ENCODE data around the gene NOB1.

The NOB1 gene

DNA sequence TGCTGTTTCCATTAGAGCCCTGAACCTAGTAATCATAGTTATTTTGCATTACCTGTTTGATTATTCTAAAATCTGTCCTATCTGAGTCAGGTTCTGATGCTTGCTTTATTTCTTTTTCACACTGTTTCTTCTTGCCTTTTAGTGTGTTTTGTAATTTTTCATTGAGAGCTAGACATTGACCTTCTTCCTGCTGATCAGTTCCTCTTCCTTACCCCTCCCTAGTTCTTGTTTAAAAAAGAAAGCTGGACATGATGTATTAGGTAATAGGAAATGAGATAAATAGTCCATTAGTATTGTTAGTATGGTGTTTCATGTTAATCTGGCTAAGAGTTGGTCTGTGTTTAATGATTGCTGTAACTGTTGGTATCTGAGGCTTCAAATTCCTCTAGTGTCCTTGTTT, 20.8 kb upstream of the NOB1 start:
- no peak overlapping the region for H3K14ac ChIP-seq (ENCODE audit: low read length)

GRCh38 chr16:69773260-69773947, 18.7 kb upstream of the NOB1 start:
- Histone ChIP-seq H2BK5ac (ENCODE audit: low read depth, low read length, poor library complexity) (no peak overlapping the region), H3K4me3 (ENCODE audit: low read depth, low read length) (no peak overlapping the region), H4K91ac (ENCODE audit: low read depth, low read length) (no peak overlapping the region), H3K36me3 (ENCODE audit: control insufficient read depth in 1 of 2, insufficient read depth in 2 of 2, low read length in 2 of 2) (no peaks in the 10 kb centered on the region), H3K27me3 (ENCODE audit: insufficient read depth, low read length) (no peaks in the 10 kb centered on the region), H2BK120ac (ENCODE audit: insufficient read depth, low read length, poor library complexity) (no peak overlapping the region), H2AFZ (ENCODE audit: insufficient read depth, low read length, poor library complexity) (no peak overlapping the region), H3K4ac (ENCODE audit: low read depth, low read length) (no peak overlapping the region), H4K12ac (ENCODE audit: low read depth, low read length) (no peak overlapping the region), H3K79me1 (ENCODE audit: low read length) (no peaks in the 10 kb centered on the region), H2AK5ac (ENCODE audit: low read length) (no peak overlapping the region), H3K9ac (ENCODE audit: low read length) (no peak overlapping the region), H3K79me2 (ENCODE audit: control insufficient read depth, insufficient read depth, low read length, poor library complexity) (no peaks in the 10 kb centered on the region), H3K4me2 (ENCODE audit: low read length) (no peak overlapping the region), H3K27ac (ENCODE audit: low read depth, low read length) (no peak overlapping the region), H3K23ac (ENCODE audit: low read length) (no peak overlapping the region), H3K18ac (ENCODE audit: low read length) (no peak overlapping the region), H4K8ac (ENCODE audit: low read depth, low read length) (no peak overlapping the region), H3K9me3 (ENCODE audit: insufficient read depth, low read depth, low read length) (no peaks in the 10 kb centered on the region), H2BK12ac (ENCODE audit: low read length) (no peak overlapping the region), H3K4me1 (ENCODE audit: control insufficient read depth in 1 of 2, insufficient read depth in 2 of 2, low read length in 2 of 2) (no peaks in the 10 kb centered on the region), H3K14ac (ENCODE audit: low read length) (no peak overlapping the region)
- DNase-seq: no peak
- no CpG with 5 or more reads among the region's 6 CpGs for WGBS (ENCODE audit: extremely low coverage, insufficient coverage, insufficient read length)

More for the DNA sequence above, 20.8 kb upstream of the NOB1 start:
- H3K4ac ChIP-seq (ENCODE audit: low read depth, low read length): no peak overlapping the region
- H3K27ac ChIP-seq (ENCODE audit: low read depth, low read length): no peak overlapping the region
- H2AFZ ChIP-seq (ENCODE audit: insufficient read depth, low read length, poor library complexity): no peak overlapping the region
- H4K91ac ChIP-seq (ENCODE audit: low read depth, low read length): no peak overlapping the region
- H3K9ac ChIP-seq (ENCODE audit: low read length): no peak overlapping the region
- no peaks in the 10 kb centered on the region for H3K27me3 ChIP-seq (ENCODE audit: insufficient read depth, low read length)
- no peak overlapping the region for H4K12ac ChIP-seq (ENCODE audit: low read depth, low read length)
- H3K36me3 ChIP-seq (ENCODE audit: control insufficient read depth in 1 of 2, insufficient read depth in 2 of 2, low read length in 2 of 2): no peaks in the 10 kb centered on the region
- H2BK120ac ChIP-seq (ENCODE audit: insufficient read depth, low read length, poor library complexity): no peak overlapping the region
- no peak overlapping the region for H2BK12ac ChIP-seq (ENCODE audit: low read length)
- no peaks in the 10 kb centered on the region for H3K4me1 ChIP-seq (ENCODE audit: control insufficient read depth in 1 of 2, insufficient read depth in 2 of 2, low read length in 2 of 2)
- no peak overlapping the region for H2BK5ac ChIP-seq (ENCODE audit: low read depth, low read length, poor library complexity)
- H3K4me3 ChIP-seq (ENCODE audit: low read depth, low read length): no peak overlapping the region
- no peak for DNase-seq
- H3K18ac ChIP-seq (ENCODE audit: low read length): no peak overlapping the region
- H2AK5ac ChIP-seq (ENCODE audit: low read length): no peak overlapping the region
- H3K9me3 ChIP-seq (ENCODE audit: insufficient read depth, low read depth, low read length): no peaks in the 10 kb centered on the region
- H3K79me2 ChIP-seq (ENCODE audit: control insufficient read depth, insufficient read depth, low read length, poor library complexity): no peaks in the 10 kb centered on the region
- no peak overlapping the region for H4K8ac ChIP-seq (ENCODE audit: low read depth, low read length)
- H3K79me1 ChIP-seq (ENCODE audit: low read length): no peaks in the 10 kb centered on the region
- H3K23ac ChIP-seq (ENCODE audit: low read length): no peak overlapping the region
- no peak overlapping the region for H3K4me2 ChIP-seq (ENCODE audit: low read length)

- no peak overlapping the region for H3K4ac ChIP-seq (ENCODE audit: low read depth, low read length)
- no peak overlapping the region for H3K23ac ChIP-seq (ENCODE audit: low read length)
- no peaks in the 10 kb centered on the region for H3K79me2 ChIP-seq (ENCODE audit: control insufficient read depth, insufficient read depth, low read length, poor library complexity)
- no peak overlapping the region for H3K27ac ChIP-seq (ENCODE audit: low read depth, low read length)
- H3K14ac ChIP-seq (ENCODE audit: low read length): no peak overlapping the region
- H3K4me2 ChIP-seq (ENCODE audit: low read length): no peak overlapping the region
- no peaks in the 10 kb centered on the region for H3K27me3 ChIP-seq (ENCODE audit: insufficient read depth, low read length)
- no peak overlapping the region for H4K8ac ChIP-seq (ENCODE audit: low read depth, low read length)
- H2BK12ac ChIP-seq (ENCODE audit: low read length): no peak overlapping the region
- no peak for DNase-seq
- no peak overlapping the region for H2AK5ac ChIP-seq (ENCODE audit: low read length)
- no peak overlapping the region for H2BK5ac ChIP-seq (ENCODE audit: low read depth, low read length, poor library complexity)
- no peak overlapping the region for H4K12ac ChIP-seq (ENCODE audit: low read depth, low read length)
- H3K18ac ChIP-seq (ENCODE audit: low read length): no peak overlapping the region
- no peak overlapping the region for H2AFZ ChIP-seq (ENCODE audit: insufficient read depth, low read length, poor library complexity)
- no peak overlapping the region for H3K9ac ChIP-seq (ENCODE audit: low read length)
- H2BK120ac ChIP-seq (ENCODE audit: insufficient read depth, low read length, poor library complexity): no peak overlapping the region
- no peaks in the 10 kb centered on the region for H3K36me3 ChIP-seq (ENCODE audit: control insufficient read depth in 1 of 2, insufficient read depth in 2 of 2, low read length in 2 of 2)
- no peaks in the 10 kb centered on the region for H3K79me1 ChIP-seq (ENCODE audit: low read length)
- no peaks in the 10 kb centered on the region for H3K9me3 ChIP-seq (ENCODE audit: insufficient read depth, low read depth, low read length)
- no peak overlapping the region for H3K4me3 ChIP-seq (ENCODE audit: low read depth, low read length)
- no peak overlapping the region for H4K91ac ChIP-seq (ENCODE audit: low read depth, low read length)
- no peaks in the 10 kb centered on the region for H3K4me1 ChIP-seq (ENCODE audit: control insufficient read depth in 1 of 2, insufficient read depth in 2 of 2, low read length in 2 of 2)
- WGBS (ENCODE audit: extremely low coverage, insufficient coverage, insufficient read length): no CpG with 5 or more reads among the region's 2 CpGs
Observed at GRCh38 chr16:69771651-69771967, 16.9 kb upstream of the NOB1 start.

GRCh38 chr16:69769404-69769803, 14.7 kb upstream of the NOB1 start:
- H2BK5ac ChIP-seq (ENCODE audit: low read depth, low read length, poor library complexity): no peak overlapping the region
- no peaks in the 10 kb centered on the region for H3K79me1 ChIP-seq (ENCODE audit: low read length)
- H3K4me3 ChIP-seq (ENCODE audit: low read depth, low read length): no peak overlapping the region
- no peak for DNase-seq
- H3K4me1 ChIP-seq (ENCODE audit: control insufficient read depth in 1 of 2, insufficient read depth in 2 of 2, low read length in 2 of 2): no peaks in the 10 kb centered on the region
- no peak overlapping the region for H3K4ac ChIP-seq (ENCODE audit: low read depth, low read length)
- no peaks in the 10 kb centered on the region for H3K9me3 ChIP-seq (ENCODE audit: insufficient read depth, low read depth, low read length)
- H2AFZ ChIP-seq (ENCODE audit: insufficient read depth, low read length, poor library complexity): no peak overlapping the region
- H4K91ac ChIP-seq (ENCODE audit: low read depth, low read length): no peak overlapping the region
- WGBS (ENCODE audit: extremely low coverage, insufficient coverage, insufficient read length): no CpG with 5 or more reads among the region's 2 CpGs
- no peak overlapping the region for H3K23ac ChIP-seq (ENCODE audit: low read length)
- no peaks in the 10 kb centered on the region for H3K36me3 ChIP-seq (ENCODE audit: control insufficient read depth in 1 of 2, insufficient read depth in 2 of 2, low read length in 2 of 2)
- no peak overlapping the region for H3K9ac ChIP-seq (ENCODE audit: low read length)
- no peak overlapping the region for H3K27ac ChIP-seq (ENCODE audit: low read depth, low read length)
- no peak overlapping the region for H2BK12ac ChIP-seq (ENCODE audit: low read length)
- no peak overlapping the region for H2BK120ac ChIP-seq (ENCODE audit: insufficient read depth, low read length, poor library complexity)
- H4K12ac ChIP-seq (ENCODE audit: low read depth, low read length): no peak overlapping the region
- no peak overlapping the region for H3K18ac ChIP-seq (ENCODE audit: low read length)
- H3K79me2 ChIP-seq (ENCODE audit: control insufficient read depth, insufficient read depth, low read length, poor library complexity): no peaks in the 10 kb centered on the region
- H3K14ac ChIP-seq (ENCODE audit: low read length): no peak overlapping the region
- no peaks in the 10 kb centered on the region for H3K27me3 ChIP-seq (ENCODE audit: insufficient read depth, low read length)
- H2AK5ac ChIP-seq (ENCODE audit: low read length): no peak overlapping the region
- no peak overlapping the region for H3K4me2 ChIP-seq (ENCODE audit: low read length)
- no peak overlapping the region for H4K8ac ChIP-seq (ENCODE audit: low read depth, low read length)

Measured in trophoblast cell (in vitro differentiated cells and primary cell).